Measurements from ENCODE around the gene DNAAF2.
A peak's percentile ranks its signal among the peaks of the same experiment; 100 is the strongest.
"Not testable (repeated sequence)": the region's sequence is repeated elsewhere in the genome, so short reads cannot be mapped to it uniquely, and the experiment has no call there.

Gene DNAAF2, protein sequence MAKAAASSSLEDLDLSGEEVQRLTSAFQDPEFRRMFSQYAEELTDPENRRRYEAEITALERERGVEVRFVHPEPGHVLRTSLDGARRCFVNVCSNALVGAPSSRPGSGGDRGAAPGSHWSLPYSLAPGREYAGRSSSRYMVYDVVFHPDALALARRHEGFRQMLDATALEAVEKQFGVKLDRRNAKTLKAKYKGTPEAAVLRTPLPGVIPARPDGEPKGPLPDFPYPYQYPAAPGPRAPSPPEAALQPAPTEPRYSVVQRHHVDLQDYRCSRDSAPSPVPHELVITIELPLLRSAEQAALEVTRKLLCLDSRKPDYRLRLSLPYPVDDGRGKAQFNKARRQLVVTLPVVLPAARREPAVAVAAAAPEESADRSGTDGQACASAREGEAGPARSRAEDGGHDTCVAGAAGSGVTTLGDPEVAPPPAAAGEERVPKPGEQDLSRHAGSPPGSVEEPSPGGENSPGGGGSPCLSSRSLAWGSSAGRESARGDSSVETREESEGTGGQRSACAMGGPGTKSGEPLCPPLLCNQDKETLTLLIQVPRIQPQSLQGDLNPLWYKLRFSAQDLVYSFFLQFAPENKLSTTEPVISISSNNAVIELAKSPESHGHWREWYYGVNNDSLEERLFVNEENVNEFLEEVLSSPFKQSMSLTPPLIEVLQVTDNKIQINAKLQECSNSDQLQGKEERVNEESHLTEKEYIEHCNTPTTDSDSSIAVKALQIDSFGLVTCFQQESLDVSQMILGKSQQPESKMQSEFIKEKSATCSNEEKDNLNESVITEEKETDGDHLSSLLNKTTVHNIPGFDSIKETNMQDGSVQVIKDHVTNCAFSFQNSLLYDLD

DNA sequence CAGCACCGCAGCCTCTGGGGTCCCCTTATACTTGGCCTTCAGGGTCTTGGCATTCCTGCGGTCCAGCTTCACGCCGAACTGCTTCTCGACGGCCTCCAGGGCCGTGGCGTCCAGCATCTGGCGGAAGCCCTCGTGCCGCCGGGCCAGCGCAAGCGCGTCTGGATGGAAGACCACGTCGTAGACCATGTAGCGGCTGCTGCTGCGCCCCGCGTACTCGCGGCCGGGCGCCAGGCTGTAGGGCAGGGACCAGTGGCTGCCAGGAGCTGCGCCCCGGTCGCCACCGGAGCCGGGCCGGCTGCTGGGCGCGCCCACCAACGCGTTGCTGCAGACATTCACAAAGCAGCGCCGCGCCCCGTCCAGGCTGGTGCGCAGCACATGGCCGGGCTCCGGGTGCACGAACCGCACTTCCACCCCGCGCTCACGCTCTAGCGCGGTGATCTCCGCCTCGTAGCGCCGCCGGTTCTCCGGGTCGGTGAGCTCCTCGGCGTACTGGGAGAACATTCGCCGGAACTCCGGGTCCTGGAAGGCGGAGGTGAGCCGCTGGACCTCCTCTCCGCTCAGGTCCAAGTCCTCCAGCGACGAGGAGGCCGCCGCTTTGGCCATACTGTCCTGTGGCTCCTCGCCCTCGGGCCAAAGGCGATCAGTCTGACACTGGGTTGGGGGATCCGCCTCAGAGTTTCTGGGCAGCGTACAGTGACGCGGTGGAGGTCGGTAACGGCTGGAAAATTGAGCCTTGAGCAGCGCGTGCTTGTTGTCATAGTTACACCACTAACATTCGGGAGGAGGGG lies at the start of gene DNAAF2:
DNAAF2 (minus strand) TSS at position 698 of the 788 bp plus-strand sequence; CDS start at position 603, 95 bp downstream.
- DNase-seq (ENCODE audit: low read depth) = peak; percentile 69
- peak within 1 kb of the TSS; percentile 54 for H3K4me3 ChIP-seq (ENCODE audit: low read length)
- TF ChIP-seq, protein P1, sequence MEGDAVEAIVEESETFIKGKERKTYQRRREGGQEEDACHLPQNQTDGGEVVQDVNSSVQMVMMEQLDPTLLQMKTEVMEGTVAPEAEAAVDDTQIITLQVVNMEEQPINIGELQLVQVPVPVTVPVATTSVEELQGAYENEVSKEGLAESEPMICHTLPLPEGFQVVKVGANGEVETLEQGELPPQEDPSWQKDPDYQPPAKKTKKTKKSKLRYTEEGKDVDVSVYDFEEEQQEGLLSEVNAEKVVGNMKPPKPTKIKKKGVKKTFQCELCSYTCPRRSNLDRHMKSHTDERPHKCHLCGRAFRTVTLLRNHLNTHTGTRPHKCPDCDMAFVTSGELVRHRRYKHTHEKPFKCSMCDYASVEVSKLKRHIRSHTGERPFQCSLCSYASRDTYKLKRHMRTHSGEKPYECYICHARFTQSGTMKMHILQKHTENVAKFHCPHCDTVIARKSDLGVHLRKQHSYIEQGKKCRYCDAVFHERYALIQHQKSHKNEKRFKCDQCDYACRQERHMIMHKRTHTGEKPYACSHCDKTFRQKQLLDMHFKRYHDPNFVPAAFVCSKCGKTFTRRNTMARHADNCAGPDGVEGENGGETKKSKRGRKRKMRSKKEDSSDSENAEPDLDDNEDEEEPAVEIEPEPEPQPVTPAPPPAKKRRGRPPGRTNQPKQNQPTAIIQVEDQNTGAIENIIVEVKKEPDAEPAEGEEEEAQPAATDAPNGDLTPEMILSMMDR (IDR thresholded peaks at IDR 0.05; ENCODE audit: insufficient read depth, low read depth, low read length, missing control alignments) = no peak

DNA sequence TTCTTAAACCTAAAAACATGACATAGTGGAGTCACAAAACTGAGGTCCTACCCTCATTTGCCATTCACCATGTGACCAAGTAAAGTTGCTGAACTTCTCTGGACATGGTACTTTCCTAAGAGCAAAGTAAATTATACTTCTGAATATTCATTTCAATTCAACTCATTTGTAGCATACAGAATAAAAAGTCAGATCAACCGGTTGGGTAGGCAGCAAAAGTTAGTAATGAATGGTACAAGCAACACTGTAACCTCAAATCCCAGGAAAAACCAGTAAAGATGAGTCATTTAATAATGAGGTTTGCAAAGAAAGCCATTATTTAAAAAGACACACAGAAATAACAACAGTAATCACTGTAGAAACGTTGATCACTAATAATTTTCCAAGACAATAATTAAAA lies 44.2 kb upstream of the DNAAF2 start:
- TF ChIP-seq, protein P1 (IDR thresholded peaks at IDR 0.05; ENCODE audit: insufficient read depth, low read depth, low read length, missing control alignments) = no peak
- H3K4me3 ChIP-seq (ENCODE audit: low read length) = no peak overlapping the region
- DNase-seq (ENCODE audit: low read depth) = peak; percentile 77

DNA sequence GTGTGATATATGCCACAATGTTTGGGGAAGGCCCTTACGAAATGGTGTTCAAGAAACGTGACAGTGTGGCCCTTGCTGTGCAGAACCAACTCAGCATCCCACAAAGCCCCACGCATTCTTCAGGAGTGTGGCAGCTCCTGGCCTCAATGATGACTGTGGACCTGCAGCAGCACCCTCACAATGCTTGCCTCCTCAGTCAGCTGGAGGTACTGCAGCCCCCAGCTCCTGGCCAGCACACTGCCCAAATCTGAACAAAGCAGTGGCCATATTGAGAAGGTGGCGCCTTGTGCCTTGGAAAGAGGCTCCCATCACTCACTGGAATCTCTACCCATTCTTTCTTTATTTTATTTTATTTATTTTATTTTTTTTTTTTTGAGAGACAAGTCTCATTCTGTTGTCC lies 42.6 kb upstream of the DNAAF2 start:
- DNase-seq (ENCODE audit: low read depth) = no peak
- no peak overlapping the region for H3K4me3 ChIP-seq (ENCODE audit: low read length)
- TF ChIP-seq, protein P1 (IDR thresholded peaks at IDR 0.05; ENCODE audit: insufficient read depth, low read depth, low read length, missing control alignments) = no peak

DNA sequence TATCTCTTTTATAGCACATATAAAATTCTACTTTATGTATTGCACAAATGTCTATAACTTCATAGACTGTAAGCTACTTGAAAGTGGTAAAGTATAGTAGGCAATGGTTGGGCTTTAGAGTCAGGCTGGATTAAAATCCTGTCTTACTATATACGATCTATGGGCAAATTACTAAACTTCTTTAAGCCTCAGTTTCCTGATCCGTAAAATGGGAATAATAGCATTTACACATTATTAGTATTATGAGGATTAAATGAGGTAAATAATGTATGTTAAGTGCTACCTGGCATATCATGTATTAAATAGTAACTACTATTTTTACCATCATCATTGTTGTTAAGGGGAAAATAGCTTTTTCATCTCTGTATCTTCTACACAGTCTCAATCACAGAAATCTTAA lies 38.5 kb upstream of the DNAAF2 start:
- TF ChIP-seq, protein P1 (IDR thresholded peaks at IDR 0.05; ENCODE audit: insufficient read depth, low read depth, low read length, missing control alignments) = no peak
- no peak for DNase-seq (ENCODE audit: low read depth)
- no peak overlapping the region for H3K4me3 ChIP-seq (ENCODE audit: low read length)

DNA sequence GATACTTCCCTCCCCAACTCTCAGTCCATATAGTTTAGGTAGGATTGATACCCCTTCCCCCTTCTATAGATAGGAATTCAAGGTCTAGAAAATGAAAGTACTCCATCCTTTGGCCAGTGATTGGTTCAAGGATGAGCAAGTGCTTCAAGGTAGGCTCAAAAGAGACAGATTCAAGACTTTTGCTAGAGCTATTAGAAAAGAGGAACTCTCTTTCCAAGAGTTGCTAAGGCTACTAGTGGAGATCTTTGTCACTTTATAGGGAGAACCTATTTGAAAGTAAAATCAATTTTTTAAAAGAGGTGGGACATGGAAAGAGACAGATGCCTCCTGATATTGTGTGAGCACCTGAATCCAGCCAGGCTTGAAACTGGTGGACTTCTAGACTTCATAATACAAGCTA lies 35.4 kb upstream of the DNAAF2 start:
- DNase-seq (ENCODE audit: low read depth) = no peak
- H3K4me3 ChIP-seq (ENCODE audit: low read length) = no peak overlapping the region
- TF ChIP-seq, protein P1 (IDR thresholded peaks at IDR 0.05; ENCODE audit: insufficient read depth, low read depth, low read length, missing control alignments) = no peak

DNA sequence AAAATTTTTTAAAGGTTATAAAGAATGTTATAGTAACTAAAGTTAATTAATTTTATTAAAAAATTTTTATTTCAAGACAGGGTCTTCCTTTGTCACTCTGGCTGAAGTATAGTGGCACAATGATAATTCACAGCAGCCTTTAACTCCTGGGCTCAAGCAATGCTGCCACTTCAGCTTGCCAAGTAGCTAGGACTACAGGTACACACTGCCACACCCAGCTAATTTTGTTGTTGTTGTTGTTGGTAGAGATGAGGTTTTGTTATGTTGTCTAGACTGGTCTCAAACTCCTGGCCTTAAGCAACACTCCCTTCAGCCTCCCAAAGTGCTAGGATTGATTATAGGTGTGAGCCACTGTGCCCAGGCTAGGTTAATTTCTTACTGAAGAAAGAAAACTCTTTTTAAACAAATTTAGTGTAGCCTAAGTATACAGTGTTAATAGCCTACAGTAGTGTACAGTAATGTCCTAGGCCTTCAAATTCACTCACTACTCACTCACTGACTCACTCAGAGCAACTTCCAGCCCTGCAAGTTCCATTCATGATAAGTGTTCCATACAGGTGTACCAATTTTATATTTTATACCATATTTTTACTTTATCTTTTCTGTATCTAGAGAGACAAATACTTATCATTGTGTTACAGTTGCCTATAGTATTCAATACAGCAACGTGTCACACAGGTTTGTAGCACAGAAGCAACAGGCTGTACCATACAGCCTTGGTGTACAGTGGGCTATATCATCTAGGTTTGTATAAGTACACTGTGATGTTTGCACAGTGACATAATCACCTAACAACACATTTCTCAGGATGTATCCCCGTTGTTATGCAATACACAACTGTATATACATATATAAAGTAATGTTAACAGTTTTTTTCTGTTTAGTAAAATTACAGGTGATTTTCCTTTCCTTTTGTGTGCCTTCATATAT lies 24.7 kb upstream of the DNAAF2 start:
- TF ChIP-seq, protein P1 (IDR thresholded peaks at IDR 0.05; ENCODE audit: insufficient read depth, low read depth, low read length, missing control alignments) = no peak
- DNase-seq (ENCODE audit: low read depth) = peak; percentile 80
- no peak overlapping the region for H3K4me3 ChIP-seq (ENCODE audit: low read length)

DNA sequence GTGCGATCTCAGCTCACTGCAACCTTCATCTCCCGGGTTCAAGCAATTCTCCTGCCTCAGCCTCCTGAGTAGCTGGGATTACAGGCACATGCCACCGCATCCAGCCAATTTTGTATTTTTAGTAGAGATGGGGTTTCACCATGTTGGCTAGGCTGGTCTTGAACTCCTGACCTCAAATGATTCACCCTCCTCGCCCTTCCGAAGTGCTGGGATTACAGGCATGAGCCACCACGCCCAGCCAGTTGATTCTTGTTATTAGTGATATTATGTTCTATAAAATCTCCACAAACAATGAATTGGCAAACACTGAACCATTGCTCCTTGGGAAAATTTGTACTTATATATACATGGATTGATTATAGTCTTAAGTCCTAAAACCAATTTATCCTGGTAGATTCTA lies 22.5 kb upstream of the DNAAF2 start:
- peak; percentile 42 for DNase-seq (ENCODE audit: low read depth)
- H3K4me3 ChIP-seq (ENCODE audit: low read length) = not testable (repeated sequence)

All from epithelial cell of esophagus (primary cell).